ENCODE measurements around the gene DPYD. TPM values are rescaled to one million over a fixed set of nuclear protein-coding genes. Genes with fewer than 3 reads are reported as not detected.

The DPYD gene
- total and polyA plus RNA-seq, 9 of the 15 experiments (the other 6 are each of a cell fraction or from before 2014, with no cell fraction given): 0.03 to 0.25 (median 0.08) TPM; not detected in 2

- no peak for TF ChIP-seq ZNF146 (CRISPR knock-in tag; IDR thresholded peaks at IDR 0.05; ENCODE audit: unreplicated experiment)
- TF ChIP-seq ZNF384 (IDR thresholded peaks at IDR 0.05; ENCODE audit: low read depth, low read length): no peak
- TF ChIP-seq ELF2 (CRISPR knock-in tag; IDR thresholded peaks at IDR 0.05): no peak
- no peak for TF ChIP-seq DACH1 (IDR thresholded peaks at IDR 0.05; ENCODE audit: partially characterized antibody)
- no peak for TF ChIP-seq POLR2AphosphoS5 (IDR thresholded peaks at IDR 0.05; ENCODE audit: control insufficient read depth, insufficient read depth, low read depth, low read length)
These were observed 327.6 kb downstream of the DPYD start (continued) for GRCh38 chr1:97593192-97593591.

DNA sequence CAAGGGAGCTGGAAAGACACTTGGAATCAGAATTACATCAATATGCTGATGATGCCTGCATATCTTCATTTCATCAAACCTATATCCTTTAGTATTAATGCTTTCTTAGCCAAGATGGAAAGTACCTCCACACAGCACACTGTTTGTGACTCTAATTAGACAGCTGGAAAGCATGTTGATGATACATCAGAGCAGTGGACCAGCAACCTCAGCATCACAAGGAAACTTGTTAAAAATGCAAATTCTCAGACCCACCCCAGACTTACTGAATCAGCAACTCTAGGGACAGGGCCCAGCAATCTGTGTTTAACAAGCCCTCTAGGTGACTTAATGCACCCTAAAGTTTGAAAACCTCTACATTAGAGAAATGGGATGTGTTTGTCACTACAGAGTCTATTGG lies 332.1 kb downstream of the DPYD start:
- BruUV-seq (replicated peaks): no TSS peak
- Histone ChIP-seq H3K4me3 (no peak overlapping the region), H3K4me2 (ENCODE audit: insufficient read depth, low read length) (no peak overlapping the region), H3K9ac (ENCODE audit: insufficient read depth in 1 of 2, low read depth in 2 of 2, low read length in 2 of 2) (no peak overlapping the region), H3K27ac (ENCODE audit: extremely low read depth, low read depth, low read length) (no peak overlapping the region), H3K9me3 (replicated peaks; ENCODE audit: control insufficient read depth, insufficient read depth, low read depth, low read length) (0 out of 2 replicates have a peak, but pooled peaks cover 2% of the 10 kb centered on the region), H3K36me3 (ENCODE audit: control insufficient read depth, insufficient read depth, low read length) (no peaks in the 10 kb centered on the region), H2AFZ (ENCODE audit: low read depth, low read length) (no peak overlapping the region), H3K27me3 (ENCODE audit: control insufficient read depth in 2 of 2, insufficient read depth in 2 of 2, low read length in 2 of 2) (no peaks in the 10 kb centered on the region), H3K4me1 (replicated peaks in 1 of 2; ENCODE audit: control insufficient read depth in 2 of 2, insufficient read depth in 2 of 2, low read length in 2 of 2) (no peaks in the 10 kb centered on the region), H3K9me1 (ENCODE audit: control insufficient read depth, insufficient read depth, low read length) (no peaks in the 10 kb centered on the region), H3K79me2 (ENCODE audit: control insufficient read depth, insufficient read depth, low read length) (no peaks in the 10 kb centered on the region), H4K20me1 (replicated peaks; ENCODE audit: control insufficient read depth, insufficient read depth, low read length) (no peaks in the 10 kb centered on the region)
- intact Hi-C loops (cut with micrococcal nuclease): no loop called here
- CTCF ChIA-PET (ENCODE audit: low intra/inter-chr PET ratio): no interaction called here
- in situ Hi-C loops (cut with MboI): no loop called here
- POLR2A ChIA-PET: no interaction called here
- no peak for DNase-seq (ENCODE audit: extremely low read depth in 1 of 4, low spot score in 3 of 4)
- no peak for ATAC-seq
- FAIRE-seq: no peak
- TF ChIP-seq ZNF165 (CRISPR knock-in tag; IDR thresholded peaks at IDR 0.05; ENCODE audit: borderline replicate concordance): no peak
- TF ChIP-seq HDAC8 (tag; IDR thresholded peaks at IDR 0.05): no peak
- no peak for TF ChIP-seq DDX20 (tag; IDR thresholded peaks at IDR 0.05; ENCODE audit: low read depth)
- no peak for TF ChIP-seq PHTF2 (CRISPR knock-in tag; IDR thresholded peaks at IDR 0.05)
- no peak for TF ChIP-seq SRF (CRISPR knock-in tag; IDR thresholded peaks at IDR 0.05)
- no peak for TF ChIP-seq GABPB1 (CRISPR knock-in tag; IDR thresholded peaks at IDR 0.05)
- TF ChIP-seq HMBOX1 (IDR thresholded peaks at IDR 0.05): no peak
- no peak for TF ChIP-seq TCF7 (IDR thresholded peaks at IDR 0.05; ENCODE audit: borderline replicate concordance)
- TF ChIP-seq E2F3 (CRISPR knock-in tag; IDR thresholded peaks at IDR 0.05): no peak
- no peak for TF ChIP-seq ZBTB1 (CRISPR knock-in tag; IDR thresholded peaks at IDR 0.05; ENCODE audit: borderline replicate concordance, low read depth)
- no peak for TF ChIP-seq ZNF384 (IDR thresholded peaks at IDR 0.05; ENCODE audit: low read depth, low read length)
- TF ChIP-seq RERE (CRISPR knock-in tag; IDR thresholded peaks at IDR 0.05; ENCODE audit: borderline replicate concordance): no peak
- no peak for TF ChIP-seq ARHGAP35 (IDR thresholded peaks at IDR 0.05; ENCODE audit: partially characterized antibody)
- no peak for TF ChIP-seq BDP1 (IDR thresholded peaks at IDR 0.05; ENCODE audit: insufficient read depth, insufficient read length)
